Measurements from ENCODE around the gene FOXK1.

FOXK1 gene

GRCh38 chr7:4733936-4734528, 51.9 kb downstream of the FOXK1 start:
- Mint-ChIP-seq H3K27ac (peak overlapping the region; percentile 92), H3K4me1 (ENCODE audit: low read depth) (peaks cover 72% of the 10 kb centered on the region), H3K4me3 (peak overlapping the region; percentile 60), H3K36me3 (ENCODE audit: low read depth) (peaks cover 24% of the 10 kb centered on the region), H3K9me3 (no peaks in the 10 kb centered on the region), H3K27me3 (no peaks in the 10 kb centered on the region)

- Mint-ChIP-seq H3K27ac (no peak overlapping the region), H3K4me3 (no peak overlapping the region), H3K9me3 (no peaks in the 10 kb centered on the region), H3K4me1 (ENCODE audit: low read depth) (peaks cover 74% of the 10 kb centered on the region), H3K27me3 (no peaks in the 10 kb centered on the region), H3K36me3 (ENCODE audit: low read depth) (peaks cover 24% of the 10 kb centered on the region)
Measured at GRCh38 chr7:4734587-4735345, 52.7 kb downstream of the FOXK1 start.

GRCh38 chr7:4737300-4737699, 55.2 kb downstream of the FOXK1 start:
- peak overlapping the region; percentile 45 for H3K27ac Mint-ChIP-seq
- peaks cover 76% of the 10 kb centered on the region for H3K4me1 Mint-ChIP-seq (ENCODE audit: low read depth)
- H3K4me3 Mint-ChIP-seq, result no peak overlapping the region
- peaks cover 29% of the 10 kb centered on the region for H3K36me3 Mint-ChIP-seq (ENCODE audit: low read depth)
- no peaks in the 10 kb centered on the region for H3K9me3 Mint-ChIP-seq
- H3K27me3 Mint-ChIP-seq, result no peaks in the 10 kb centered on the region

- Mint-ChIP-seq H3K4me3 (peak overlapping the region; percentile 60), H3K4me1 (ENCODE audit: low read depth) (peaks cover 79% of the 10 kb centered on the region), H3K27ac (peak overlapping the region; percentile 86)
Measured at GRCh38 chr7:4738711-4739527, 56.8 kb downstream of the FOXK1 start.

GRCh38 chr7:4739528-4739992, 57.5 kb downstream of the FOXK1 start:
- Mint-ChIP-seq H3K9me3 (no peaks in the 10 kb centered on the region), H3K36me3 (ENCODE audit: low read depth) (peaks cover 25% of the 10 kb centered on the region), H3K27ac (peak overlapping the region; percentile 86), H3K27me3 (no peaks in the 10 kb centered on the region), H3K4me1 (ENCODE audit: low read depth) (peaks cover 79% of the 10 kb centered on the region), H3K4me3 (peak overlapping the region; percentile 55)

More at GRCh38 chr7:4738711-4739527, 56.8 kb downstream of the FOXK1 start:
- H3K36me3 Mint-ChIP-seq (ENCODE audit: low read depth), result peaks cover 24% of the 10 kb centered on the region
- no peaks in the 10 kb centered on the region for H3K9me3 Mint-ChIP-seq
- no peaks in the 10 kb centered on the region for H3K27me3 Mint-ChIP-seq

- Mint-ChIP-seq H3K4me1 (ENCODE audit: low read depth) (peaks cover 81% of the 10 kb centered on the region), H3K27ac (no peak overlapping the region)
Measured at GRCh38 chr7:4740796-4741195, 58.7 kb downstream of the FOXK1 start.

GRCh38 chr7:4742051-4742573, 60.0 kb downstream of the FOXK1 start:
- Mint-ChIP-seq H3K27me3 (no peaks in the 10 kb centered on the region), H3K27ac (peak overlapping the region; percentile 67), H3K36me3 (ENCODE audit: low read depth) (peaks cover 32% of the 10 kb centered on the region), H3K4me3 (no peak overlapping the region), H3K4me1 (ENCODE audit: low read depth) (peaks cover 89% of the 10 kb centered on the region), H3K9me3 (no peaks in the 10 kb centered on the region)

More at GRCh38 chr7:4740796-4741195, 58.7 kb downstream of the FOXK1 start:
- H3K36me3 Mint-ChIP-seq (ENCODE audit: low read depth), result peaks cover 26% of the 10 kb centered on the region
- no peaks in the 10 kb centered on the region for H3K27me3 Mint-ChIP-seq
- no peaks in the 10 kb centered on the region for H3K9me3 Mint-ChIP-seq
- H3K4me3 Mint-ChIP-seq, result no peak overlapping the region

GRCh38 chr7:4742852-4743251, 60.8 kb downstream of the FOXK1 start:
- Mint-ChIP-seq H3K4me1 (ENCODE audit: low read depth) (peaks cover 90% of the 10 kb centered on the region), H3K27me3 (no peaks in the 10 kb centered on the region), H3K9me3 (no peaks in the 10 kb centered on the region), H3K4me3 (no peak overlapping the region), H3K36me3 (ENCODE audit: low read depth) (peaks cover 37% of the 10 kb centered on the region), H3K27ac (peak overlapping the region; percentile 52)

GRCh38 chr7:4744391-4745264, 62.5 kb downstream of the FOXK1 start:
- peaks cover 88% of the 10 kb centered on the region for H3K4me1 Mint-ChIP-seq (ENCODE audit: low read depth)
- H3K27ac Mint-ChIP-seq, result peak overlapping the region; percentile 92
- no peaks in the 10 kb centered on the region for H3K27me3 Mint-ChIP-seq
- H3K36me3 Mint-ChIP-seq (ENCODE audit: low read depth), result peaks cover 45% of the 10 kb centered on the region
- H3K9me3 Mint-ChIP-seq, result no peaks in the 10 kb centered on the region
- H3K4me3 Mint-ChIP-seq, result peak overlapping the region; percentile 85

GRCh38 chr7:4745265-4745919, 63.3 kb downstream of the FOXK1 start:
- Mint-ChIP-seq H3K36me3 (ENCODE audit: low read depth) (peaks cover 45% of the 10 kb centered on the region), H3K4me3 (peak overlapping the region; percentile 85), H3K27ac (peak overlapping the region; percentile 92), H3K27me3 (no peaks in the 10 kb centered on the region), H3K9me3 (no peaks in the 10 kb centered on the region), H3K4me1 (ENCODE audit: low read depth) (peaks cover 84% of the 10 kb centered on the region)

- Mint-ChIP-seq H3K27ac (peak overlapping the region; percentile 92), H3K4me1 (ENCODE audit: low read depth) (peaks cover 77% of the 10 kb centered on the region)
Measured at GRCh38 chr7:4745971-4746919, 64.2 kb downstream of the FOXK1 start.

GRCh38 chr7:4747013-4747412, 64.9 kb downstream of the FOXK1 start:
- H3K27me3 Mint-ChIP-seq, result no peaks in the 10 kb centered on the region
- no peak overlapping the region for H3K27ac Mint-ChIP-seq
- H3K4me3 Mint-ChIP-seq, result peak overlapping the region; percentile 17
- peaks cover 71% of the 10 kb centered on the region for H3K4me1 Mint-ChIP-seq (ENCODE audit: low read depth)
- H3K9me3 Mint-ChIP-seq, result no peaks in the 10 kb centered on the region
- H3K36me3 Mint-ChIP-seq (ENCODE audit: low read depth), result peaks cover 36% of the 10 kb centered on the region

More at GRCh38 chr7:4745971-4746919, 64.2 kb downstream of the FOXK1 start:
- peaks cover 42% of the 10 kb centered on the region for H3K36me3 Mint-ChIP-seq (ENCODE audit: low read depth)
- no peaks in the 10 kb centered on the region for H3K27me3 Mint-ChIP-seq
- H3K9me3 Mint-ChIP-seq, result no peaks in the 10 kb centered on the region
- peak overlapping the region; percentile 85 for H3K4me3 Mint-ChIP-seq

- H3K4me1 Mint-ChIP-seq (ENCODE audit: low read depth), result peaks cover 68% of the 10 kb centered on the region
- H3K36me3 Mint-ChIP-seq (ENCODE audit: low read depth), result peaks cover 30% of the 10 kb centered on the region
- no peaks in the 10 kb centered on the region for H3K27me3 Mint-ChIP-seq
- peak overlapping the region; percentile 82 for H3K27ac Mint-ChIP-seq
- H3K4me3 Mint-ChIP-seq, result peak overlapping the region; percentile 43
- no peaks in the 10 kb centered on the region for H3K9me3 Mint-ChIP-seq
Measured at GRCh38 chr7:4747746-4748145, 65.7 kb downstream of the FOXK1 start.

All from stimulated activated naive CD8-positive, alpha-beta T cell treated with anti-CD3 and anti-CD28 coated beads, Interleukin-15, Interleukin-2, amounts not matched to agents 100 ng/mL and 50 ng/mL, for 24 hours (primary cell).